ENCODE data around the gene ADCY7.

The ADCY7 gene

GRCh38 chr16:50269769-50270509, 3.6 kb downstream of the ADCY7 start:
- Histone ChIP-seq H3K36me3 (no peaks in the 10 kb centered on the region), H3K4me3 (ENCODE audit: low read depth, low read length) (no peak overlapping the region), H3K27ac (no peak overlapping the region), H3K9me3 (ENCODE audit: severe bottlenecking) (no peaks in the 10 kb centered on the region), H3K27me3 (ENCODE audit: insufficient read depth, low read depth, severe bottlenecking) (no peaks in the 10 kb centered on the region)
- TF ChIP-seq CTCF (IDR thresholded peaks at IDR 0.05; ENCODE audit: low read depth, low read length): no peak
- no peak for DNase-seq

- Histone ChIP-seq H3K27ac (no peak overlapping the region), H3K36me3 (no peaks in the 10 kb centered on the region), H3K27me3 (ENCODE audit: insufficient read depth, low read depth, severe bottlenecking) (no peaks in the 10 kb centered on the region), H3K9me3 (ENCODE audit: severe bottlenecking) (no peaks in the 10 kb centered on the region), H3K4me3 (ENCODE audit: low read depth, low read length) (no peak overlapping the region)
- DNase-seq: no peak
- TF ChIP-seq CTCF (IDR thresholded peaks at IDR 0.05; ENCODE audit: low read depth, low read length): no peak
Observed at GRCh38 chr16:50270510-50271147, 4.3 kb downstream of the ADCY7 start.

GRCh38 chr16:50271148-50272041, 5.0 kb downstream of the ADCY7 start:
- peak; percentile 43 for DNase-seq
- no peak overlapping the region for H3K4me3 ChIP-seq (ENCODE audit: low read depth, low read length)
- no peaks in the 10 kb centered on the region for H3K36me3 ChIP-seq
- H3K27ac ChIP-seq: peak overlapping the region; percentile 41
- H3K9me3 ChIP-seq (ENCODE audit: severe bottlenecking): no peaks in the 10 kb centered on the region
- H3K27me3 ChIP-seq (ENCODE audit: insufficient read depth, low read depth, severe bottlenecking): no peaks in the 10 kb centered on the region
- TF ChIP-seq CTCF (IDR thresholded peaks at IDR 0.05; ENCODE audit: low read depth, low read length): no peak

GRCh38 chr16:50272111-50272571, 5.8 kb downstream of the ADCY7 start:
- Histone ChIP-seq H3K4me3 (ENCODE audit: low read depth, low read length) (no peak overlapping the region), H3K9me3 (ENCODE audit: severe bottlenecking) (no peaks in the 10 kb centered on the region), H3K36me3 (no peaks in the 10 kb centered on the region), H3K27me3 (ENCODE audit: insufficient read depth, low read depth, severe bottlenecking) (no peaks in the 10 kb centered on the region), H3K27ac (no peak overlapping the region; the same call in 1 of the 2 replicates)
- no peak for TF ChIP-seq CTCF (IDR thresholded peaks at IDR 0.05; ENCODE audit: low read depth, low read length)
- DNase-seq: no peak

- DNase-seq: no peak
- Histone ChIP-seq H3K36me3 (no peaks in the 10 kb centered on the region), H3K9me3 (ENCODE audit: severe bottlenecking) (no peaks in the 10 kb centered on the region), H3K27me3 (ENCODE audit: insufficient read depth, low read depth, severe bottlenecking) (no peaks in the 10 kb centered on the region), H3K27ac (no peak overlapping the region), H3K4me3 (ENCODE audit: low read depth, low read length) (no peak overlapping the region)
- TF ChIP-seq CTCF (IDR thresholded peaks at IDR 0.05; ENCODE audit: low read depth, low read length): no peak
Observed at GRCh38 chr16:50272687-50273381, 6.5 kb downstream of the ADCY7 start.

All from WERI-Rb-1 (cell line).